ENCODE measurements around the gene DSC3.

The DSC3 gene

GRCh38 chr18:31050635-31051034 lies 8.1 kb upstream of the DSC3 start:
- Histone ChIP-seq H3K9me3 (ENCODE audit: insufficient read depth, low read length) (no peaks in the 10 kb centered on the region), H4K20me1 (ENCODE audit: low read depth, low read length) (no peaks in the 10 kb centered on the region), H3K79me2 (ENCODE audit: insufficient read depth, low read length) (no peaks in the 10 kb centered on the region), H3K4me3 (ENCODE audit: insufficient read depth, low read length, poor library complexity, severe bottlenecking) (no peak overlapping the region), H3K36me3 (ENCODE audit: low read length) (no peaks in the 10 kb centered on the region), H3K27ac (ENCODE audit: low read depth, low read length) (no peak overlapping the region), H2AFZ (ENCODE audit: low read depth, low read length, severe bottlenecking) (no peak overlapping the region), H3K27me3 (ENCODE audit: low read length) (no peaks in the 10 kb centered on the region), H3K9ac (ENCODE audit: low read length) (no peak overlapping the region), H3F3A (ENCODE audit: insufficient read depth) (no peaks in the 10 kb centered on the region), H3K9me2 (replicated peaks; ENCODE audit: insufficient read depth, low read length) (no peaks in the 10 kb centered on the region), H3K4me2 (ENCODE audit: low read depth, low read length, poor library complexity, severe bottlenecking) (no peak overlapping the region)
- TF ChIP-seq EZH2phosphoT487 (conservative IDR thresholded peaks at IDR 0.05; ENCODE audit: low read length) (no peak), CTCF (IDR thresholded peaks at IDR 0.05; ENCODE audit: insufficient read depth, low read length, poor library complexity, severe bottlenecking) (no peak)

DNA sequence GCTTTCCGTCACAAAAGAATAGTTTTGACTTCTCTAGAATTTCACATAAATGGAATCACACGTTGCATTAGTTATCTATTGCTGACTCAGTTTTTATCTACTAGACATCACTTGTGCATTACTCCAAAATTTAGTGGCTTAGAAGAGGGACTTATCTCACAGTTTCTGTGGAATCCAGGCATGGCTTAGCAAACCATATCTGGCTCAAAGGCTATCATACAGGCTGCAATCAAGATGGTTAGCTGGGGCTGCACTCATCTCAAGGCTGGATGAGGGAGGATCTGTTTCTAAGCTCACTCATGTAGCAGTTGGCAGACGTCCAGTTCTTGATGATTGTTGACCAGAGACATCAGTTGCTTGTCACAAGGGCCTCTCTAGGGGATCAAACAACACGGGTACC lies 6.6 kb upstream of the DSC3 start:
- Histone ChIP-seq H3K4me2 (ENCODE audit: low read depth, low read length, poor library complexity, severe bottlenecking) (no peak overlapping the region), H3K9ac (ENCODE audit: low read length) (no peak overlapping the region), H3K9me3 (ENCODE audit: insufficient read depth, low read length) (no peaks in the 10 kb centered on the region), H3K4me3 (ENCODE audit: insufficient read depth, low read length, poor library complexity, severe bottlenecking) (no peak overlapping the region), H3K36me3 (ENCODE audit: low read length) (no peaks in the 10 kb centered on the region), H3K27me3 (ENCODE audit: low read length) (no peaks in the 10 kb centered on the region), H3F3A (ENCODE audit: insufficient read depth) (no peaks in the 10 kb centered on the region), H4K20me1 (ENCODE audit: low read depth, low read length) (no peaks in the 10 kb centered on the region), H2AFZ (ENCODE audit: low read depth, low read length, severe bottlenecking) (no peak overlapping the region), H3K27ac (ENCODE audit: low read depth, low read length) (no peak overlapping the region), H3K79me2 (ENCODE audit: insufficient read depth, low read length) (no peaks in the 10 kb centered on the region), H3K9me2 (replicated peaks; ENCODE audit: insufficient read depth, low read length) (no peaks in the 10 kb centered on the region)
- TF ChIP-seq EZH2phosphoT487 (conservative IDR thresholded peaks at IDR 0.05; ENCODE audit: low read length) (no peak), CTCF (IDR thresholded peaks at IDR 0.05; ENCODE audit: insufficient read depth, low read length, poor library complexity, severe bottlenecking) (no peak)

DNA sequence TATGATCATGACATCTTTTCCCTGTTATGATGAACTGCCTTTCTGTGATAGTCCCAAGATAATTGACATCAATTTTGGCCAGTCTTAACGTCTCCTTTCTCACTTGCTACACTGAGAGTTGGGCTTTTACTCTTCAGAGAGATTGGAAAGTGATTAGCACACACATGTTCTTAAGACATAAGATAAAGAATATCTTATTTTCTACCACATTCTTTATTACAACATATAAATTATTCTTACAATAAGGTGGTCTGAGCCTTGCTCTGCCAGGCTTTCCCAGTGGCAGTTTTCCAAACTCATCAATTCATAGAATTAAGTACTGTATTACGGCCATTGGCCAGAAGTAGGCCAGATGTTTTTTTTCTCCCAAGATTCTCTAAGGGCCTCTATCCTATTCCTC lies 5.7 kb upstream of the DSC3 start:
- no peak overlapping the region for H2AFZ ChIP-seq (ENCODE audit: low read depth, low read length, severe bottlenecking)
- H3K4me3 ChIP-seq (ENCODE audit: insufficient read depth, low read length, poor library complexity, severe bottlenecking) = no peak overlapping the region
- no peak overlapping the region for H3K27ac ChIP-seq (ENCODE audit: low read depth, low read length)
- H3K9me3 ChIP-seq (ENCODE audit: insufficient read depth, low read length) = no peaks in the 10 kb centered on the region
- TF ChIP-seq EZH2phosphoT487 (conservative IDR thresholded peaks at IDR 0.05; ENCODE audit: low read length) (no peak), CTCF (IDR thresholded peaks at IDR 0.05; ENCODE audit: insufficient read depth, low read length, poor library complexity, severe bottlenecking) (no peak)
- H3K36me3 ChIP-seq (ENCODE audit: low read length) = no peaks in the 10 kb centered on the region
- H3F3A ChIP-seq (ENCODE audit: insufficient read depth) = no peaks in the 10 kb centered on the region
- H3K9me2 ChIP-seq (replicated peaks; ENCODE audit: insufficient read depth, low read length) = no peaks in the 10 kb centered on the region
- no peaks in the 10 kb centered on the region for H3K27me3 ChIP-seq (ENCODE audit: low read length)
- no peak overlapping the region for H3K4me2 ChIP-seq (ENCODE audit: low read depth, low read length, poor library complexity, severe bottlenecking)
- H3K9ac ChIP-seq (ENCODE audit: low read length) = no peak overlapping the region
- H4K20me1 ChIP-seq (ENCODE audit: low read depth, low read length) = no peaks in the 10 kb centered on the region
- H3K79me2 ChIP-seq (ENCODE audit: insufficient read depth, low read length) = no peaks in the 10 kb centered on the region

- H3K79me2 ChIP-seq (ENCODE audit: insufficient read depth, low read length) = no peaks in the 10 kb centered on the region
- no peaks in the 10 kb centered on the region for H3K36me3 ChIP-seq (ENCODE audit: low read length)
- no peak overlapping the region for H3K9ac ChIP-seq (ENCODE audit: low read length)
- no peaks in the 10 kb centered on the region for H4K20me1 ChIP-seq (ENCODE audit: low read depth, low read length)
- H3K9me3 ChIP-seq (ENCODE audit: insufficient read depth, low read length) = no peaks in the 10 kb centered on the region
- H3K9me2 ChIP-seq (replicated peaks; ENCODE audit: insufficient read depth, low read length) = no peaks in the 10 kb centered on the region
- H3F3A ChIP-seq (ENCODE audit: insufficient read depth) = no peaks in the 10 kb centered on the region
- H3K27me3 ChIP-seq (ENCODE audit: low read length) = no peaks in the 10 kb centered on the region
- TF ChIP-seq EZH2phosphoT487 (conservative IDR thresholded peaks at IDR 0.05; ENCODE audit: low read length) (no peak), CTCF (IDR thresholded peaks at IDR 0.05; ENCODE audit: insufficient read depth, low read length, poor library complexity, severe bottlenecking) (no peak)
- H2AFZ ChIP-seq (ENCODE audit: low read depth, low read length, severe bottlenecking) = no peak overlapping the region
- H3K4me2 ChIP-seq (ENCODE audit: low read depth, low read length, poor library complexity, severe bottlenecking) = no peak overlapping the region
- H3K4me3 ChIP-seq (ENCODE audit: insufficient read depth, low read length, poor library complexity, severe bottlenecking) = no peak overlapping the region
- H3K27ac ChIP-seq (ENCODE audit: low read depth, low read length) = no peak overlapping the region
Measured at GRCh38 chr18:31046916-31047315, 4.4 kb upstream of the DSC3 start.
